ENCODE data around the gene PDE8A. TPM values are rescaled to one million over a fixed set of nuclear protein-coding genes. Genes with fewer than 3 reads are reported as not detected.

The PDE8A gene, protein sequence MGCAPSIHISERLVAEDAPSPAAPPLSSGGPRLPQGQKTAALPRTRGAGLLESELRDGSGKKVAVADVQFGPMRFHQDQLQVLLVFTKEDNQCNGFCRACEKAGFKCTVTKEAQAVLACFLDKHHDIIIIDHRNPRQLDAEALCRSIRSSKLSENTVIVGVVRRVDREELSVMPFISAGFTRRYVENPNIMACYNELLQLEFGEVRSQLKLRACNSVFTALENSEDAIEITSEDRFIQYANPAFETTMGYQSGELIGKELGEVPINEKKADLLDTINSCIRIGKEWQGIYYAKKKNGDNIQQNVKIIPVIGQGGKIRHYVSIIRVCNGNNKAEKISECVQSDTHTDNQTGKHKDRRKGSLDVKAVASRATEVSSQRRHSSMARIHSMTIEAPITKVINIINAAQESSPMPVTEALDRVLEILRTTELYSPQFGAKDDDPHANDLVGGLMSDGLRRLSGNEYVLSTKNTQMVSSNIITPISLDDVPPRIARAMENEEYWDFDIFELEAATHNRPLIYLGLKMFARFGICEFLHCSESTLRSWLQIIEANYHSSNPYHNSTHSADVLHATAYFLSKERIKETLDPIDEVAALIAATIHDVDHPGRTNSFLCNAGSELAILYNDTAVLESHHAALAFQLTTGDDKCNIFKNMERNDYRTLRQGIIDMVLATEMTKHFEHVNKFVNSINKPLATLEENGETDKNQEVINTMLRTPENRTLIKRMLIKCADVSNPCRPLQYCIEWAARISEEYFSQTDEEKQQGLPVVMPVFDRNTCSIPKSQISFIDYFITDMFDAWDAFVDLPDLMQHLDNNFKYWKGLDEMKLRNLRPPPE
- 34.3 and 36.3 TPM in 2 replicates for total RNA-seq

DNA sequence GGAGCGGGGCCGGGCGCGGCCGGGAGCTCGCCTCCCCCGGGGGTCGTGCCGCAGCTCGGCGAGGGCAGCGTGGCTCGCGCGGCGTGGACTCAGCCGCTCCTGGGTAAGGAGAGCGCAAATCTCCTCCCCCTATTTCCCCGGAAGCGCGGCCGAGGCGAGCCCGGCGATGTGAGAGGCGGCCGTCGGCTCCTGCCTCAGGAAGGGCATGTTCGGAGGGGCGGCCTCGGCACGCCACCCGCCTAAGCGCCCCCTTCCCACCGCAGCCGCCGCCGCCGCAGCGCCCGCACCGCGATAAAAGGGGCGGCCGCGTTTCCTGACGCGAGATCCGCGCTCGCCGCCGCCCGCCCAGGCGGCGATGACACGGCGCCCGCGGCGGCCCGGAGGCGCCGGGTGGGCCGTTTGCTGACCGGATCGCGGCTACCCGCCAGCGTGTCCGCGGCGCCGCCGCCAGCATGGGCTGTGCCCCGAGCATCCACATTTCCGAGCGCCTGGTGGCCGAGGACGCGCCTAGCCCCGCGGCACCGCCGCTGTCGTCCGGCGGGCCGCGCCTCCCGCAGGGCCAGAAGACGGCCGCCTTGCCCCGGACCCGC, at the start of gene PDE8A:
Gene PDE8A, plus strand, starts transcription at position 146 of the 590 bp plus-strand sequence. Its CDS starts 307 bp downstream, at position 453.

Small RNAs within 50 kb of the gene (small RNA-seq; reads per million reads assigned to genes)
- gene AC044860.2 (not detected), gene RNU6-339P (not detected), gene RNU6-796P (not detected)

Other genes with a start within 250 kb of the PDE8A start
- 12.5 and 12.7 TPM in 2 replicates for gene ZNF592, start 233.3 kb upstream of the PDE8A start, total RNA-seq
- 0.78 and 2.8 TPM in 2 replicates for gene ALPK3, start 164.5 kb upstream of the PDE8A start, total RNA-seq
- not detected in 2 replicates for gene SLC28A1, start 97.2 kb upstream of the PDE8A start, total RNA-seq

Measured in articular chondrocyte of knee joint (primary cell).